Vagina (tissue), 2 donors: ENCODE measurements around the gene INPP4B. TPM values are rescaled to one million over a fixed set of nuclear protein-coding genes. Genes with fewer than 3 reads are reported as not detected.
A peak's percentile ranks its signal among the peaks of the same experiment; 100 is the strongest.

Experiments used
- DNase-seq, 2 donors: peaks; one replicate each; pipeline ENCODE4 v3.0.0-alpha.2; 2017; ENCODE audit errors: extremely low spot score in 2 of 2
- H3K27ac ChIP-seq: fragments of 200-600 bp; sonication (generic); one replicate; pipeline ENCODE4 v1.5.1; 2019
- H3K27me3 ChIP-seq: fragments of 200-600 bp; sonication (generic); one replicate; pipeline ENCODE4 v1.5.1; 2019
- H3K36me3 ChIP-seq, 2 donors: fragments of 200-600 bp; sonication (generic); one replicate each; pipeline ENCODE4 v1.5.1; 2017 to 2019
- H3K4me1 ChIP-seq: fragments of 200-600 bp; sonication (generic); one replicate; pipeline ENCODE4 v1.5.1; 2019
- H3K4me3 ChIP-seq, 2 donors: fragments of 200-600 bp; sonication (generic); 1 replicate in 1 of 2; 2 replicates in 1 of 2; pipeline ENCODE4 v1.5.1; 2016 to 2019
- H3K9me3 ChIP-seq: fragments of 200-600 bp; sonication (generic); one replicate; pipeline ENCODE4 v1.5.1; 2019
- CTCF ChIP-seq, 3 experiments: fragments of 450-650 bp in 2 of 3; fragments of 200-600 bp in 1 of 3; sonication (generic) in 1 of 3; IDR thresholded peaks; one replicate each; pipeline ENCODE4 v1.5.1; 2017 to 2019; ENCODE audit warnings: antibody characterized with exemption in 3 of 3, mild to moderate bottlenecking in 2 of 3, moderate library complexity in 2 of 3
- POLR2A ChIP-seq, 2 donors: fragments of 450-650 bp; IDR thresholded peaks; one replicate each; pipeline ENCODE4 v1.6.1; 2017; ENCODE audit warnings: antibody characterized with exemption in 2 of 2, mild to moderate bottlenecking in 2 of 2, moderate library complexity in 2 of 2
- POLR2AphosphoS5 ChIP-seq, 2 donors: sonication (generic); formaldehyde crosslinking; IDR thresholded peaks; one replicate each; pipeline ENCODE4 v1.9.0; 2017; ENCODE audit warnings: antibody characterized with exemption in 2 of 2, mild to moderate bottlenecking in 2 of 2, low read depth in 1 of 2; ENCODE audit not compliant: insufficient read depth in 1 of 2
- intact Hi-C: fragments of 100-400 bp; cut with DNase I; formaldehyde crosslinking; loops from one replicate; pipeline ENCODE4 v1.15.1; 2023
- total RNA-seq: library from RNA; depleted of rRNA; stranded (reverse); fragments of >200 nt; gene quantifications from one replicate; pipeline ENCODE4 v1.2.3, GENCODE V29; 2016

The INPP4B gene
- total RNA-seq, 1 donor from 2014 or later = 21.1 TPM

GRCh38 chr4:142130666-142131065 is 715.4 kb downstream of the INPP4B start:
- no peak for DNase-seq
- TF ChIP-seq POLR2AphosphoS5 (IDR thresholded peaks at IDR 0.05; ENCODE audit: insufficient read depth in 1 of 2, low read depth in 1 of 2) (no peak), POLR2A (IDR thresholded peaks at IDR 0.05) (no peak), CTCF (IDR thresholded peaks at IDR 0.05) (no peak)
- no peak overlapping the region for H3K27ac ChIP-seq
- H3K4me1 ChIP-seq = peaks cover 18% of the 10 kb centered on the region
- no peaks in the 10 kb centered on the region for H3K27me3 ChIP-seq
- intact Hi-C loops = no loop called here
- H3K9me3 ChIP-seq = no peaks in the 10 kb centered on the region
- no peak overlapping the region for H3K4me3 ChIP-seq
- no peaks in the 10 kb centered on the region for H3K36me3 ChIP-seq

- no peak for DNase-seq
- Histone ChIP-seq H3K27ac (no peak overlapping the region), H3K36me3 (no peaks in the 10 kb centered on the region), H3K4me1 (peaks cover 18% of the 10 kb centered on the region), H3K9me3 (no peaks in the 10 kb centered on the region), H3K27me3 (no peaks in the 10 kb centered on the region), H3K4me3 (no peak overlapping the region)
- TF ChIP-seq POLR2A (IDR thresholded peaks at IDR 0.05) (no peak), CTCF (IDR thresholded peaks at IDR 0.05) (no peak), POLR2AphosphoS5 (IDR thresholded peaks at IDR 0.05; ENCODE audit: insufficient read depth in 1 of 2, low read depth in 1 of 2) (no peak)
- intact Hi-C loops = loop anchor here (10.0 kb wide), 1 partner anchor 715 kb away; the partner anchor contains the start of gene INPP4B
These were observed 716.2 kb downstream of the INPP4B start for GRCh38 chr4:142129931-142130330.

- TF ChIP-seq POLR2AphosphoS5 (IDR thresholded peaks at IDR 0.05; ENCODE audit: insufficient read depth in 1 of 2, low read depth in 1 of 2) (no peak), CTCF (IDR thresholded peaks at IDR 0.05) (no peak), POLR2A (IDR thresholded peaks at IDR 0.05) (no peak)
- Histone ChIP-seq H3K4me3 (no peak overlapping the region), H3K9me3 (no peaks in the 10 kb centered on the region), H3K27ac (no peak overlapping the region), H3K4me1 (peaks cover 18% of the 10 kb centered on the region), H3K36me3 (no peaks in the 10 kb centered on the region), H3K27me3 (no peaks in the 10 kb centered on the region)
- no peak for DNase-seq
- intact Hi-C loops = loop anchor here (10.0 kb wide), 1 partner anchor 715 kb away; the partner anchor contains the start of gene INPP4B
These were observed 716.6 kb downstream of the INPP4B start for GRCh38 chr4:142129473-142129872.

- TF ChIP-seq CTCF (IDR thresholded peaks at IDR 0.05) = no peak
- Histone ChIP-seq H3K36me3 (no peaks in the 10 kb centered on the region), H3K4me1 (peaks cover 18% of the 10 kb centered on the region), H3K27me3 (no peaks in the 10 kb centered on the region), H3K9me3 (no peaks in the 10 kb centered on the region), H3K27ac (no peak overlapping the region), H3K4me3 (no peak overlapping the region)
- intact Hi-C loops = loop anchor here (10.0 kb wide), 1 partner anchor 716 kb away; the partner anchor contains the start of gene INPP4B
- no peak for DNase-seq
These were observed 717.6 kb downstream of the INPP4B start for GRCh38 chr4:142128529-142128928.

GRCh38 chr4:142126890-142127497 is 719.1 kb downstream of the INPP4B start:
- H3K9me3 ChIP-seq = no peaks in the 10 kb centered on the region

More at GRCh38 chr4:142126890-142127497, 719.1 kb downstream of the INPP4B start:
- H3K4me1 ChIP-seq = peaks cover 18% of the 10 kb centered on the region
- H3K27me3 ChIP-seq = no peaks in the 10 kb centered on the region
- H3K4me3 ChIP-seq = no peak overlapping the region
- H3K27ac ChIP-seq = no peak overlapping the region
- no peaks in the 10 kb centered on the region for H3K36me3 ChIP-seq
- intact Hi-C loops = loop anchor here (10.0 kb wide), 1 partner anchor 718 kb away; the partner anchor contains the start of gene INPP4B
- DNase-seq = no peak
- TF ChIP-seq CTCF (IDR thresholded peaks at IDR 0.05) = peak; percentile 46 to 82 (median 58)
- no peak for TF ChIP-seq POLR2A (IDR thresholded peaks at IDR 0.05)
